ENCODE data around the gene ARL15. TPM values are rescaled to one million over a fixed set of nuclear protein-coding genes. Genes with fewer than 3 reads are reported as not detected.

The ARL15 gene
- total and polyA plus RNA-seq, 7 donors: 11.7 to 30.7 (median 16.6) TPM

GRCh38 chr5:54291498-54291897 lies 18.9 kb downstream of the ARL15 start:
- WGBS, 2 donors: 95 to 96% methylated on average over 3 of the region's 3 CpGs
- Histone ChIP-seq H3K4me3 (no peak overlapping the region), H3K27me3 (no peaks in the 10 kb centered on the region), H3K4me1 (peaks cover 0 to 28% (median 6%) of the 10 kb centered on the region in 4 donors), H3K36me3 (no peaks in the 10 kb centered on the region), H3K9me3 (no peaks in the 10 kb centered on the region), H3K27ac (no peak overlapping the region)
- no peak for TF ChIP-seq POLR2A (IDR thresholded peaks at IDR 0.05)
- TF ChIP-seq POLR2AphosphoS5 (IDR thresholded peaks at IDR 0.05): no peak
- no peak for TF ChIP-seq EP300 (IDR thresholded peaks at IDR 0.05)
- TF ChIP-seq CTCF (IDR thresholded peaks at IDR 0.05): no peak
- intact Hi-C loops (cut with DNase I): no loop called here
- no peak for DNase-seq

- H3K27ac ChIP-seq: no peak overlapping the region
- H3K4me3 ChIP-seq: no peak overlapping the region
- 96 to 98% methylated on average over 1 of the region's 1 CpG for WGBS, 2 donors
- DNase-seq: no peak
- no peaks in the 10 kb centered on the region for H3K9me3 ChIP-seq
- H3K36me3 ChIP-seq: no peaks in the 10 kb centered on the region
- H3K4me1 ChIP-seq: peaks cover 0 to 13% (median 3%) of the 10 kb centered on the region in 4 donors
- intact Hi-C loops (cut with DNase I): no loop called here
- H3K27me3 ChIP-seq: no peaks in the 10 kb centered on the region
- TF ChIP-seq POLR2A (IDR thresholded peaks at IDR 0.05) (no peak), EP300 (IDR thresholded peaks at IDR 0.05) (no peak), CTCF (IDR thresholded peaks at IDR 0.05) (no peak), POLR2AphosphoS5 (IDR thresholded peaks at IDR 0.05) (no peak)
These were observed 20.6 kb downstream of the ARL15 start for GRCh38 chr5:54289769-54290168.

- TF ChIP-seq POLR2AphosphoS5 (IDR thresholded peaks at IDR 0.05) (no peak), CTCF (IDR thresholded peaks at IDR 0.05) (no peak), EP300 (IDR thresholded peaks at IDR 0.05) (no peak), POLR2A (IDR thresholded peaks at IDR 0.05) (no peak)
- H3K4me1 ChIP-seq: peaks cover 0 to 5% (median 0%) of the 10 kb centered on the region in 4 donors
- H3K27me3 ChIP-seq: no peaks in the 10 kb centered on the region
- no peak for DNase-seq
- 24 to 74% methylated on average over 5 of the region's 5 CpGs for WGBS, 2 donors
- no peak overlapping the region for H3K27ac ChIP-seq
- intact Hi-C loops (cut with DNase I): no loop called here
- H3K4me3 ChIP-seq: no peak overlapping the region
- no peaks in the 10 kb centered on the region for H3K36me3 ChIP-seq
- H3K9me3 ChIP-seq: no peaks in the 10 kb centered on the region
These were observed 21.7 kb downstream of the ARL15 start for GRCh38 chr5:54288568-54289217.

GRCh38 chr5:54285686-54286085 lies 24.7 kb downstream of the ARL15 start:
- no peak for TF ChIP-seq CTCF (IDR thresholded peaks at IDR 0.05)
- no peaks in the 10 kb centered on the region for H3K27me3 ChIP-seq
- no peak for DNase-seq
- intact Hi-C loops (cut with DNase I): no loop called here
- no peaks in the 10 kb centered on the region for H3K4me1 ChIP-seq
- H3K4me3 ChIP-seq: no peak overlapping the region
- WGBS, 2 donors: 16 to 54% methylated on average over 10 of the region's 10 CpGs
- no peak overlapping the region for H3K27ac ChIP-seq
- no peaks in the 10 kb centered on the region for H3K36me3 ChIP-seq
- no peaks in the 10 kb centered on the region for H3K9me3 ChIP-seq

GRCh38 chr5:54284586-54284985 lies 25.8 kb downstream of the ARL15 start:
- TF ChIP-seq EP300 (IDR thresholded peaks at IDR 0.05) (no peak), POLR2A (IDR thresholded peaks at IDR 0.05) (no peak), POLR2AphosphoS5 (IDR thresholded peaks at IDR 0.05) (no peak), CTCF (IDR thresholded peaks at IDR 0.05) (no peak)
- intact Hi-C loops (cut with DNase I): no loop called here
- no peak for DNase-seq
- H3K4me3 ChIP-seq: no peak overlapping the region
- no peaks in the 10 kb centered on the region for H3K4me1 ChIP-seq
- 21 to 76% methylated on average over 2 of the region's 2 CpGs for WGBS, 2 donors
- no peaks in the 10 kb centered on the region for H3K36me3 ChIP-seq
- no peak overlapping the region for H3K27ac ChIP-seq
- no peaks in the 10 kb centered on the region for H3K9me3 ChIP-seq
- H3K27me3 ChIP-seq: no peaks in the 10 kb centered on the region

Measured in sigmoid colon (tissue), 7 donors.